GM23338 (cell line): ENCODE measurements around the gene GIGYF2. TPM values are rescaled to one million over a fixed set of nuclear protein-coding genes. Genes with fewer than 3 reads are reported as not detected.

Source experiments
- ATAC-seq: fragments of 200-7000 bp; cut with Tn5 transposase; 3 replicates; pipeline ENCODE4 v1.9.1; 2020
- DNase-seq: peaks from one replicate; pipeline ENCODE4 v3.0.0-alpha.2; 2015; ENCODE audit warnings: low spot score
- H2AFZ ChIP-seq: fragments of 200-600 bp; sonication (generic); 2 replicates; pipeline ENCODE4 v1.8.0; 2016; ENCODE audit warnings: antibody characterized with exemption, mild to moderate bottlenecking, moderate library complexity
- H3F3A ChIP-seq: fragments of 200-600 bp; sonication (generic); replicated peaks from 2 replicates; pipeline ENCODE4 v1.8.0; 2017; ENCODE audit warnings: antibody characterized with exemption, mixed run types, low read depth
- H3K27ac ChIP-seq: fragments of 200-600 bp; sonication (generic); 2 replicates; pipeline ENCODE4 v1.6.1; 2016; ENCODE audit warnings: low read depth
- H3K27me3 ChIP-seq: fragments of 200-600 bp; sonication (generic); 2 replicates; pipeline ENCODE4 v1.8.0; 2016; ENCODE audit warnings: mild to moderate bottlenecking, mixed run types, moderate library complexity; ENCODE audit not compliant: insufficient read depth
- H3K36me3 ChIP-seq: fragments of 200-600 bp; sonication (generic); 2 replicates; pipeline ENCODE4 v1.8.0; 2016; ENCODE audit warnings: mild to moderate bottlenecking; ENCODE audit not compliant: insufficient read depth
- H3K4me1 ChIP-seq: fragments of 200-600 bp; sonication (generic); 2 replicates; pipeline ENCODE4 v1.8.0; 2016; ENCODE audit warnings: mild to moderate bottlenecking, moderate library complexity; ENCODE audit not compliant: insufficient read depth
- H3K4me2 ChIP-seq: fragments of 200-600 bp; sonication (generic); 2 replicates; pipeline ENCODE4 v1.7.1; 2017; ENCODE audit warnings: mixed run types
- H3K4me3 ChIP-seq: fragments of 200-600 bp; sonication (generic); 2 replicates; pipeline ENCODE4 v1.6.1; 2016; ENCODE audit warnings: mixed run types
- H3K79me2 ChIP-seq: fragments of 200-600 bp; sonication (generic); replicated peaks from 2 replicates; pipeline ENCODE4 v1.8.0; 2017; ENCODE audit warnings: mild to moderate bottlenecking; ENCODE audit not compliant: insufficient read depth
- H3K9me2 ChIP-seq: fragments of 200-600 bp; sonication (generic); 2 replicates; pipeline ENCODE4 v1.8.0; 2017; ENCODE audit not compliant: insufficient read depth
- H4K20me1 ChIP-seq: fragments of 200-600 bp; sonication (generic); replicated peaks from 2 replicates; pipeline ENCODE4 v1.8.0; 2017; ENCODE audit warnings: mild to moderate bottlenecking; ENCODE audit not compliant: insufficient read depth
- H3K27ac Mint-ChIP-seq: 2 replicates; pipeline ENCODE4 v1.8.0; 2020; ENCODE audit warnings: inconsistent platforms, mild to moderate bottlenecking, moderate library complexity, mixed read lengths
- H3K27me3 Mint-ChIP-seq: 3 replicates; pipeline ENCODE4 v1.8.0; 2022; ENCODE audit warnings: low read depth, mild to moderate bottlenecking, moderate library complexity, mixed read lengths, inconsistent platforms; ENCODE audit not compliant: insufficient read depth, poor library complexity
- H3K36me3 Mint-ChIP-seq: 3 replicates; pipeline ENCODE4 v1.8.0; 2021; ENCODE audit warnings: low read depth, mild to moderate bottlenecking, inconsistent platforms, moderate library complexity, mixed read lengths
- H3K4me1 Mint-ChIP-seq: 3 replicates; pipeline ENCODE4 v1.8.0; 2020; ENCODE audit warnings: mild to moderate bottlenecking, inconsistent platforms, mixed read lengths
- H3K4me3 Mint-ChIP-seq: 3 replicates; pipeline ENCODE4 v1.8.0; 2021; ENCODE audit warnings: moderate library complexity, mild to moderate bottlenecking, inconsistent platforms, mixed read lengths
- H3K9me3 Mint-ChIP-seq: 3 replicates; pipeline ENCODE4 v1.8.0; 2020; ENCODE audit warnings: moderate library complexity, mild to moderate bottlenecking, inconsistent platforms, mixed read lengths
- CREB1 ChIP-seq: fragments of 250-450 bp; sonication (Bioruptor Pico); IDR thresholded peaks from 2 replicates; pipeline ENCODE4 v1.5.0; 2020; ENCODE audit warnings: low read depth, mild to moderate bottlenecking, moderate library complexity
- EZH2phosphoT487 ChIP-seq: fragments of 200-600 bp; sonication (generic); IDR thresholded peaks from one replicate; pipeline ENCODE4 v1.8.1; 2018; ENCODE audit warnings: antibody characterized with exemption; ENCODE audit not compliant: unreplicated experiment
- JUNB ChIP-seq: IDR thresholded peaks from one replicate; pipeline ENCODE4 v1.6.1; 2016; ENCODE audit warnings: antibody characterized with exemption; ENCODE audit not compliant: unreplicated experiment
- POLR2AphosphoS5 ChIP-seq: IDR thresholded peaks from 2 replicates; pipeline ENCODE4 v1.6.1; 2016; ENCODE audit warnings: antibody characterized with exemption, low read depth
- REST ChIP-seq: IDR thresholded peaks from one replicate; pipeline ENCODE4 v1.6.1; 2018; ENCODE audit warnings: antibody characterized with exemption; ENCODE audit not compliant: unreplicated experiment
- STAT1 ChIP-seq: IDR thresholded peaks from one replicate; pipeline ENCODE4 v1.6.1; 2016; ENCODE audit warnings: antibody characterized with exemption; ENCODE audit not compliant: unreplicated experiment
- ZNF114 ChIP-seq: fragments of 250-450 bp; sonication (Bioruptor Pico); IDR thresholded peaks from 2 replicates; pipeline ENCODE4 v1.5.0; 2020; ENCODE audit warnings: mild to moderate bottlenecking, moderate library complexity
- ZNF331 ChIP-seq: fragments of 250-450 bp; sonication (Bioruptor Pico); IDR thresholded peaks from 2 replicates; pipeline ENCODE4 v1.5.0; 2020; ENCODE audit warnings: low read depth, mild to moderate bottlenecking, moderate library complexity
- polyA plus RNA-seq: library from polyadenylated mRNA; unstranded; fragments of >200 nt; fragmentation: Nextera tagmentation; extraction: Ambion mirVana; gene quantifications from 2 replicates; pipeline ENCODE4 v1.2.1, GENCODE V29; 2016
- total RNA-seq: library from RNA; depleted of rRNA; stranded (reverse); fragments of >200 nt; shearing (Covaris generic); gene quantifications from 2 replicates; pipeline ENCODE4 v1.2.3, GENCODE V29; 2014
- TF ChIP-seq, protein P1 (sequence below): IDR thresholded peaks from 2 replicates; pipeline ENCODE4 v1.6.1; 2016; ENCODE audit warnings: antibody characterized with exemption
- TF ChIP-seq, protein P2 (sequence below): fragments of 250-450 bp; sonication (Bioruptor Pico); IDR thresholded peaks from 2 replicates; pipeline ENCODE4 v1.5.0; 2020; ENCODE audit warnings: mild to moderate bottlenecking, moderate library complexity

GIGYF2 gene
- total and polyA plus RNA-seq, 2 experiments from 2014 or later = 48.9 to 104 TPM

GRCh38 chr2:232891621-232892071 is 194.5 kb downstream of the GIGYF2 start:
- Histone ChIP-seq H4K20me1 (no peaks in the 10 kb centered on the region), H3F3A (no peaks in the 10 kb centered on the region; the same call in 1 of the 2 replicates), H3K27ac (no peak overlapping the region), H3K9me2 (no peaks in the 10 kb centered on the region), H3K36me3 (no peaks in the 10 kb centered on the region), H3K79me2 (no peaks in the 10 kb centered on the region), H3K4me1 (peaks cover 6% of the 10 kb centered on the region; the same call in 1 of the 2 replicates), H3K4me3 (peak overlapping the region; percentile 7; the same call in 1 of the 2 replicates), H3K4me2 (no peak overlapping the region), H3K27me3 (no peaks in the 10 kb centered on the region), H2AFZ (peak overlapping the region; percentile 92; the same call in 1 of the 2 replicates)
- H3K27me3 Mint-ChIP-seq = peaks cover 10% of the 10 kb centered on the region
- peaks cover 36% of the 10 kb centered on the region for H3K4me1 Mint-ChIP-seq
- H3K4me3 Mint-ChIP-seq = no peak overlapping the region; the same call in 2 of the 3 replicates
- no peaks in the 10 kb centered on the region; the same call in 2 of the 3 replicates for H3K36me3 Mint-ChIP-seq
- no peak overlapping the region for H3K27ac Mint-ChIP-seq
- no peak for DNase-seq
- TF ChIP-seq STAT1 (no peak), POLR2AphosphoS5 (no peak), EZH2phosphoT487 (no peak), ZNF114 (CRISPR knock-in tag) (no peak), ZNF331 (no peak), CREB1 (CRISPR knock-in tag) (no peak), JUNB (no peak), REST (no peak)
- TF ChIP-seq, protein P1, sequence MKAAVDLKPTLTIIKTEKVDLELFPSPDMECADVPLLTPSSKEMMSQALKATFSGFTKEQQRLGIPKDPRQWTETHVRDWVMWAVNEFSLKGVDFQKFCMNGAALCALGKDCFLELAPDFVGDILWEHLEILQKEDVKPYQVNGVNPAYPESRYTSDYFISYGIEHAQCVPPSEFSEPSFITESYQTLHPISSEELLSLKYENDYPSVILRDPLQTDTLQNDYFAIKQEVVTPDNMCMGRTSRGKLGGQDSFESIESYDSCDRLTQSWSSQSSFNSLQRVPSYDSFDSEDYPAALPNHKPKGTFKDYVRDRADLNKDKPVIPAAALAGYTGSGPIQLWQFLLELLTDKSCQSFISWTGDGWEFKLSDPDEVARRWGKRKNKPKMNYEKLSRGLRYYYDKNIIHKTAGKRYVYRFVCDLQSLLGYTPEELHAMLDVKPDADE = no peak
- TF ChIP-seq, protein P2, sequence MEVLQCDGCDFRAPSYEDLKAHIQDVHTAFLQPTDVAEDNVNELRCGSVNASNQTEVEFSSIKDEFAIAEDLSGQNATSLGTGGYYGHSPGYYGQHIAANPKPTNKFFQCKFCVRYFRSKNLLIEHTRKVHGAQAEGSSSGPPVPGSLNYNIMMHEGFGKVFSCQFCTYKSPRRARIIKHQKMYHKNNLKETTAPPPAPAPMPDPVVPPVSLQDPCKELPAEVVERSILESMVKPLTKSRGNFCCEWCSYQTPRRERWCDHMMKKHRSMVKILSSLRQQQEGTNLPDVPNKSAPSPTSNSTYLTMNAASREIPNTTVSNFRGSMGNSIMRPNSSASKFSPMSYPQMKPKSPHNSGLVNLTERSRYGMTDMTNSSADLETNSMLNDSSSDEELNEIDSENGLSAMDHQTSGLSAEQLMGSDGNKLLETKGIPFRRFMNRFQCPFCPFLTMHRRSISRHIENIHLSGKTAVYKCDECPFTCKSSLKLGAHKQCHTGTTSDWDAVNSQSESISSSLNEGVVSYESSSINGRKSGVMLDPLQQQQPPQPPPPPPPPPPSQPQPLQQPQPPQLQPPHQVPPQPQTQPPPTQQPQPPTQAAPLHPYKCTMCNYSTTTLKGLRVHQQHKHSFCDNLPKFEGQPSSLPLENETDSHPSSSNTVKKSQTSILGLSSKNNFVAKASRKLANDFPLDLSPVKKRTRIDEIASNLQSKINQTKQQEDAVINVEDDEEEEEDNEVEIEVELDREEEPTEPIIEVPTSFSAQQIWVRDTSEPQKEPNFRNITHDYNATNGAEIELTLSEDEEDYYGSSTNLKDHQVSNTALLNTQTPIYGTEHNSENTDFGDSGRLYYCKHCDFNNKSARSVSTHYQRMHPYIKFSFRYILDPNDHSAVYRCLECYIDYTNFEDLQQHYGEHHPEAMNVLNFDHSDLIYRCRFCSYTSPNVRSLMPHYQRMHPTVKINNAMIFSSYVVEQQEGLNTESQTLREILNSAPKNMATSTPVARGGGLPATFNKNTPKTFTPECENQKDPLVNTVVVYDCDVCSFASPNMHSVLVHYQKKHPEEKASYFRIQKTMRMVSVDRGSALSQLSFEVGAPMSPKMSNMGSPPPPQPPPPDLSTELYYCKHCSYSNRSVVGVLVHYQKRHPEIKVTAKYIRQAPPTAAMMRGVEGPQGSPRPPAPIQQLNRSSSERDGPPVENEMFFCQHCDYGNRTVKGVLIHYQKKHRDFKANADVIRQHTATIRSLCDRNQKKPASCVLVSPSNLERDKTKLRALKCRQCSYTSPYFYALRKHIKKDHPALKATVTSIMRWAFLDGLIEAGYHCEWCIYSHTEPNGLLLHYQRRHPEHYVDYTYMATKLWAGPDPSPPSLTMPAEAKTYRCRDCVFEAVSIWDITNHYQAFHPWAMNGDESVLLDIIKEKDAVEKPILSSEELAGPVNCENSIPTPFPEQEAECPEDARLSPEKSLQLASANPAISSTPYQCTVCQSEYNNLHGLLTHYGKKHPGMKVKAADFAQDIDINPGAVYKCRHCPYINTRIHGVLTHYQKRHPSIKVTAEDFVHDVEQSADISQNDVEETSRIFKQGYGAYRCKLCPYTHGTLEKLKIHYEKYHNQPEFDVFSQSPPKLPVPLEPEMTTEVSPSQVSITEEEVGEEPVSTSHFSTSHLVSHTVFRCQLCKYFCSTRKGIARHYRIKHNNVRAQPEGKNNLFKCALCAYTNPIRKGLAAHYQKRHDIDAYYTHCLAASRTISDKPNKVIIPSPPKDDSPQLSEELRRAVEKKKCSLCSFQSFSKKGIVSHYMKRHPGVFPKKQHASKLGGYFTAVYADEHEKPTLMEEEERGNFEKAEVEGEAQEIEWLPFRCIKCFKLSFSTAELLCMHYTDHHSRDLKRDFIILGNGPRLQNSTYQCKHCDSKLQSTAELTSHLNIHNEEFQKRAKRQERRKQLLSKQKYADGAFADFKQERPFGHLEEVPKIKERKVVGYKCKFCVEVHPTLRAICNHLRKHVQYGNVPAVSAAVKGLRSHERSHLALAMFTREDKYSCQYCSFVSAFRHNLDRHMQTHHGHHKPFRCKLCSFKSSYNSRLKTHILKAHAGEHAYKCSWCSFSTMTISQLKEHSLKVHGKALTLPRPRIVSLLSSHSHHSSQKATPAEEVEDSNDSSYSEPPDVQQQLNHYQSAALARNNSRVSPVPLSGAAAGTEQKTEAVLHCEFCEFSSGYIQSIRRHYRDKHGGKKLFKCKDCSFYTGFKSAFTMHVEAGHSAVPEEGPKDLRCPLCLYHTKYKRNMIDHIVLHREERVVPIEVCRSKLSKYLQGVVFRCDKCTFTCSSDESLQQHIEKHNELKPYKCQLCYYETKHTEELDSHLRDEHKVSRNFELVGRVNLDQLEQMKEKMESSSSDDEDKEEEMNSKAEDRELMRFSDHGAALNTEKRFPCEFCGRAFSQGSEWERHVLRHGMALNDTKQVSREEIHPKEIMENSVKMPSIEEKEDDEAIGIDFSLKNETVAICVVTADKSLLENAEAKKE (CRISPR knock-in tag) = no peak
- no peaks in the 10 kb centered on the region; the same call in 2 of the 3 replicates for H3K9me3 Mint-ChIP-seq
- no peak for ATAC-seq
